D721Med (cell line): ENCODE measurements around the gene RUNX2.

ENCODE experiments used
- DNase-seq: peaks from one replicate; pipeline ENCODE4 v3.0.0; 2011; ENCODE audit warnings: low spot score; ENCODE audit not compliant: insufficient read length
- FAIRE-seq: peaks from 2 replicates; lab custom pipeline; 2011; peaks lifted over from hg19 to GRCh38; lab: Jason Lieb, UNC
- CTCF ChIP-seq: IDR thresholded peaks from 2 replicates; pipeline ENCODE4 v1.5.1; 2012; ENCODE audit warnings: mild to moderate bottlenecking, control low read depth; ENCODE audit not compliant: insufficient read depth; ENCODE audit errors: missing control alignments

The RUNX2 gene

GRCh38 chr6:45642331-45643125, 314.4 kb downstream of the RUNX2 start:
- FAIRE-seq (no peak), DNase-seq (no peak)
- TF ChIP-seq CTCF, result no peak

DNA sequence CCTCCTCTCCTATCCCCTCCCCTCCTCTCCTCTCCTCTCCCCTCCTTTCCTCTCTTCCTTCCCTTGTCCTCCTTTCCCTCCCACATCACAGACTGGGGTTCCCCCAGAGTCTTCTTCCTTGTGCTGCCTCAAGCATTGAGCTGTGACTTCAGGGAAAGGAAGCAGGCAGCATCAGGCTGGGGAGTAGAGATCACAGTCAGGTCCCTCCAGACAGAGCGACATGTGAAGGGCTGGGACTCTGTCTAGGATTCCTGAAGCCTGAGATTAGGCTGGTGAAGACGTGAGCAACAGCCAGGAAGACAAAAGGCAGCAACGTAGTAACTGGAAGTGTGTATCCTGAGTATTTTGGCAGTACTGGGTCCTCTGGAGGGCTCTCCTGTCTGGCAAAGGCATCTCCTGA, 315.0 kb downstream of the RUNX2 start:
- FAIRE-seq, result no peak
- TF ChIP-seq CTCF, result no peak
- DNase-seq, result no peak

- no peak for TF ChIP-seq CTCF
- DNase-seq (no peak), FAIRE-seq (no peak)
Observed at GRCh38 chr6:45644720-45645119, 316.6 kb downstream of the RUNX2 start.

DNA sequence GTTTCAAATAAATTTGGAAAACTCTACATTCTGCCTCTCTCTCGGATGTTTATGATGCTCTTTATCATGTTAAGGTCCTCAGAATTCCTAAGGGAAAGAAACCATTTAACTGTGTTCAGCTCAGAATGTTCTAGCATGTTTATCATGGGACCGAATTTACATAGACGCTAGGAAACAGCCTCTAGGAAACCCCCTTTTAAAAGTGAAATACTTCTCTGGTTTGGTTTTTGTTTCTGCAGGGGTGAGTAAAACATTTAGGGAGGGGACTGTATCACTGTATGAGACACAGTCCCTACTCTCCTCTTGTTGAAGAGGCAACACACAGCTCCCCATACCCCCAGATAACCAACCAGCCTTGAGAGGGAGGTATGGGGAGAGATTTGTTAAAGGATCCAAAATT, 317.2 kb downstream of the RUNX2 start:
- FAIRE-seq, result no peak
- DNase-seq, result no peak
- no peak for TF ChIP-seq CTCF

DNA sequence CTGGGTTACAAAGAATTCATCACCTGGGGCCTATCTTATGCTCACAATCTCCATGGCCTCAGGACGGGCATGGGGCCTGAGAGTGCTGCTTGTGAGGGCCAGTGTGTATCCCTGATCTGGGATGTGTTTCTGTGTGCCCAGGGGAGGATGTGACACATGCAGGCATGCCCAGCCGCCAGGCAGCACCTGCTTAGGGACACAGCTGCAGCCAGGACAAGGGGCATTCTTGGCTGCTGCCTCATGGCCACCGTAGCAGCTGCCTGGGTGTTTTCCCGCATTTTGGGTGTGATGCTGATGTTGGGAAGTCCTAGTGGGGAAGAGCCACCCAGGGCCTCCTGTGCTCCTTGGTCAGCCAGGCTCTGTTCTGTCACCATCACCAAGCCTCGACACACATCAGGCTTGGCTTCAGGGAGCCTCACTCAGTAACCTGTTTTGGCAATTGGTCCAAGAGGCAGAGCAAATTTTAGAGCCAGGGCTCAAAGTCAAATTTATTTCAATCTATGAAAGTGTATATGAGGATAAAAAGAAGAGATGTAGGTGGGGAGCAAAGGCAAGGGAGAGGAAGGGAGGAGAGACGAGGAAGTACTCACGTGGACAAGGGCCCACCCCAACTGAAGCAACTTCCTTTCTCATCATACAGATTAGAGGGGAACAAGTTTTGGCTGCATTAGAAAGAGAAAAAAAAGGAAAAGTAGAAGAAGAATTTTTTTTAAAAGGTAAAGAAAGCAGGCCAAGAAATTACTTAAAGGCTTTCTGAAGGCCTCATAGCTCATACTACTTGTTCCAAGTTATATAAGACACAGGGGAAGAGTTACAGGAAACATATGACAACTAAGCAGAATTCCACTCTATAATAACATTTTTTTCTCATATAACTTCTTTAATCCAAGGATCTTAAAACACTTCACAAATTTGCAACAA, 319.5 kb downstream of the RUNX2 start:
- FAIRE-seq (no peak), DNase-seq (no peak)
- no peak for TF ChIP-seq CTCF

DNA sequence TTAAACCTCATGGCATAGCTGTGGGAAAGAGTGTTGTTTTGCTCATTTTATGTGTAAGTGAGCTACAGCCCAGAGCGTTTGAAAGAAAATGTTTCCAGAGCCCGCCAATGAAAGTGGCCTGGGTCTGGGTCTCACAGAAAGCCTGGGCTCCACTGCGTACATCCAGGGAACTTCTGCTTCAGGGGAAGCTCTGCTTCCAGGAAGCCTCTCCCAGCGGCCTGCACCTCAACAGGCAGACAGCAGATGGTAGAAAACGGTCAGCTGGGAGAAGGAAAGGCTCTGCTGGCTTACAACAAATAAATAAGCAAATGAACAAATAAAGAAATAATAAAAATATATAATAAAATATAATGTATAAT, 320.1 kb downstream of the RUNX2 start:
- no peak for FAIRE-seq
- DNase-seq, result no peak
- TF ChIP-seq CTCF, result no peak
